Keratinocyte (primary cell): ENCODE data around the gene APH1B. TPM values are rescaled to one million over a fixed set of nuclear protein-coding genes. Genes with fewer than 3 reads are reported as not detected.

Experiments used
- DNase-seq: peaks from one replicate; pipeline ENCODE4 v3.0.0-alpha.2; 2011; ENCODE audit warnings: low read depth, missing footprints, low spot score
- FAIRE-seq: peaks from 2 replicates; lab custom pipeline; 2011; peaks lifted over from hg19 to GRCh38; lab: Jason Lieb, UNC
- H2AFZ ChIP-seq: 2 replicates; pipeline ENCODE4 v1.6.0; 2012; ENCODE audit warnings: low read length, control low read depth, inconsistent platforms; ENCODE audit not compliant: control insufficient read depth
- H3K27ac ChIP-seq: 2 replicates; pipeline ENCODE4 v1.5.1; 2011; ENCODE audit warnings: low read length; ENCODE audit not compliant: control insufficient read depth, insufficient read depth
- H3K27me3 ChIP-seq: 3 replicates; pipeline ENCODE4 v1.6.0; 2011; ENCODE audit warnings: low read length; ENCODE audit not compliant: control insufficient read depth, insufficient read depth; ENCODE audit errors: extremely low read depth
- H3K36me3 ChIP-seq, 2 experiments: 2 replicates in 1 of 2; 3 replicates in 1 of 2; pipeline ENCODE4 v1.5.1; 2011; ENCODE audit warnings: low read length in 2 of 2, mild to moderate bottlenecking in 1 of 2; ENCODE audit not compliant: control insufficient read depth in 2 of 2, insufficient read depth in 2 of 2; ENCODE audit errors: extremely low read depth in 1 of 2
- H3K4me1 ChIP-seq: 3 replicates; pipeline ENCODE4 v1.5.1; 2011; ENCODE audit warnings: low read length; ENCODE audit not compliant: control insufficient read depth, insufficient read depth; ENCODE audit errors: extremely low read depth
- H3K4me2 ChIP-seq: 3 replicates; pipeline ENCODE4 v1.6.0; 2011; ENCODE audit warnings: low read depth, low read length; ENCODE audit not compliant: control insufficient read depth, insufficient read depth; ENCODE audit errors: extremely low read depth
- H3K4me3 ChIP-seq, 3 experiments: fragments of 200-600 bp in 1 of 3; sonication (generic) in 1 of 3; 2 replicates in 2 of 3; 3 replicates in 1 of 3; pipeline ENCODE4 v1.5.1; 2011 to 2016; ENCODE audit warnings: low read length in 3 of 3, mild to moderate bottlenecking in 3 of 3, control low read depth in 2 of 3, inconsistent platforms in 1 of 3, low read depth in 1 of 3, mixed read lengths in 1 of 3, mixed run types in 1 of 3, moderate library complexity in 1 of 3; ENCODE audit not compliant: control insufficient read depth in 2 of 3, insufficient read depth in 2 of 3; ENCODE audit errors: extremely low read depth in 1 of 3
- H3K79me2 ChIP-seq: 2 replicates; pipeline ENCODE4 v1.6.0; 2012; ENCODE audit warnings: low read length; ENCODE audit not compliant: control insufficient read depth, insufficient read depth
- H3K9ac ChIP-seq: 3 replicates; pipeline ENCODE4 v1.6.0; 2011; ENCODE audit warnings: low read length; ENCODE audit not compliant: control insufficient read depth, insufficient read depth; ENCODE audit errors: extremely low read depth
- H3K9me1 ChIP-seq: 3 replicates; pipeline ENCODE4 v1.6.0; 2011; ENCODE audit warnings: low read length; ENCODE audit not compliant: control insufficient read depth, insufficient read depth; ENCODE audit errors: extremely low read depth
- H3K9me3 ChIP-seq: 2 replicates; pipeline ENCODE4 v1.5.1; 2012; ENCODE audit warnings: low read depth, low read length; ENCODE audit not compliant: control insufficient read depth
- H4K20me1 ChIP-seq: 3 replicates; pipeline ENCODE4 v1.6.0; 2011; ENCODE audit warnings: low read length; ENCODE audit not compliant: control insufficient read depth, insufficient read depth; ENCODE audit errors: extremely low read depth
- EZH2 ChIP-seq: IDR thresholded peaks from one replicate; pipeline ENCODE4 v1.6.1; 2012; ENCODE audit warnings: inconsistent platforms, mild to moderate bottlenecking, low read length, moderate library complexity
- dilution Hi-C: fragments of 300-500 bp; cut with MboI; formaldehyde crosslinking; loops from one replicate; pipeline ENCODE4 v1.7.0; 2020; ENCODE audit warnings: low sequenced_read_pairs; ENCODE audit not compliant: extremely low pct_ligation_motif_present
- polyA plus RNA-seq, 5 experiments: library from polyadenylated mRNA; depleted of rRNA in 3 of 5; stranded (reverse) in 3 of 5; stranded (forward) in 1 of 5; unstranded in 1 of 5; fragments of >200 nt; gene quantifications; 1 replicate in 1 of 5; 2 replicates in 3 of 5; 3 replicates in 1 of 5; pipeline versions ENCODE4 v1.2.1 to v1.2.3, GENCODE V29; 2011 to 2012; ENCODE audit warnings: missing spikeins in 2 of 5, low read depth in 1 of 5, low replicate concordance in 1 of 5
- TF ChIP-seq, protein P1 (sequence below), 3 experiments: IDR thresholded peaks in 1 of 3; conservative IDR thresholded peaks in 1 of 3; optimal IDR thresholded peaks in 1 of 3; 2 replicates in 2 of 3; 3 replicates in 1 of 3; pipeline versions ENCODE3 to v1.5.1; 2011; ENCODE audit warnings: low read length in 3 of 3, mild to moderate bottlenecking in 3 of 3, moderate library complexity in 2 of 3, control low read depth in 1 of 3, inconsistent platforms in 1 of 3; ENCODE audit not compliant: insufficient read depth in 2 of 3; ENCODE audit errors: extremely low read depth in 1 of 3

Gene APH1B
- polyA plus RNA-seq, 1 donor (not counting 4 experiments of a cell fraction or from before 2014, with no cell fraction given), result 7.0 TPM

DNA sequence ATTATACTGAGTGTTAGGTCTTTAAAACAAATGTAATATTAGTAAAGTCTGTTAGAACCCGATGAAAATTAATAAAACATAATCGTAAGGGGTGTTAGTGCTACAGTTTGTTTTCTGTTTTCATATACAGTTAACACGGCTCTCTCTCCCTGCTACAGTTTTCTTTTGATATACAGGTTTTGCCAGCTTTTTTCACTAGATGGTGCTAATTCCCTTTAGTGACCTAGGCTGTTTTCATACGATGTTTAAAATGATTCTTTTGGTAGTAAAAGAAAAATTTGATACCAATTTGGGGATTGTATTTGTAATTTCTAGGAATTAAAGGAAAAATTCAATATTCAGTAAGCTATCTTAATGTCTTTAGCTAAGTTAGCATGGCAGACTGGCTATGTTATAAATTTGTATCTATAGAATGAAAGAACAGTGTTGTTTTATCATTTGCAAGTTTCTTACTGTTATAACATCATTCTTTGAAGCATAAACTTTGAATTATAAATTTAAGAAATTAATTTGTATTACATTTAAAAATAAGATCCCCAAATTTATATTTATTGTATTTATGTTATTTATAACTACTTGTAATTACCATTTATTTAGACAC, 11.5 kb downstream of the APH1B start:
- Histone ChIP-seq H3K9me3 (no peaks in the 10 kb centered on the region), H3K4me2 (no peak overlapping the region), H3K27me3 (no peaks in the 10 kb centered on the region), H3K4me3 (no peak overlapping the region), H3K9ac (no peak overlapping the region), H2AFZ (no peak overlapping the region), H3K9me1 (no peaks in the 10 kb centered on the region), H3K79me2 (no peaks in the 10 kb centered on the region), H3K27ac (no peak overlapping the region), H3K4me1 (peaks cover 8% of the 10 kb centered on the region), H4K20me1 (no peaks in the 10 kb centered on the region), H3K36me3 (peaks cover 0 to 9% of the 10 kb centered on the region in 2 experiments)
- TF ChIP-seq, protein P1, sequence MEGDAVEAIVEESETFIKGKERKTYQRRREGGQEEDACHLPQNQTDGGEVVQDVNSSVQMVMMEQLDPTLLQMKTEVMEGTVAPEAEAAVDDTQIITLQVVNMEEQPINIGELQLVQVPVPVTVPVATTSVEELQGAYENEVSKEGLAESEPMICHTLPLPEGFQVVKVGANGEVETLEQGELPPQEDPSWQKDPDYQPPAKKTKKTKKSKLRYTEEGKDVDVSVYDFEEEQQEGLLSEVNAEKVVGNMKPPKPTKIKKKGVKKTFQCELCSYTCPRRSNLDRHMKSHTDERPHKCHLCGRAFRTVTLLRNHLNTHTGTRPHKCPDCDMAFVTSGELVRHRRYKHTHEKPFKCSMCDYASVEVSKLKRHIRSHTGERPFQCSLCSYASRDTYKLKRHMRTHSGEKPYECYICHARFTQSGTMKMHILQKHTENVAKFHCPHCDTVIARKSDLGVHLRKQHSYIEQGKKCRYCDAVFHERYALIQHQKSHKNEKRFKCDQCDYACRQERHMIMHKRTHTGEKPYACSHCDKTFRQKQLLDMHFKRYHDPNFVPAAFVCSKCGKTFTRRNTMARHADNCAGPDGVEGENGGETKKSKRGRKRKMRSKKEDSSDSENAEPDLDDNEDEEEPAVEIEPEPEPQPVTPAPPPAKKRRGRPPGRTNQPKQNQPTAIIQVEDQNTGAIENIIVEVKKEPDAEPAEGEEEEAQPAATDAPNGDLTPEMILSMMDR (optimal IDR thresholded peaks at IDR 0.05 in 1 of 3, IDR thresholded peaks at IDR 0.05 in 1 of 3, conservative IDR thresholded peaks at IDR 0.05 in 1 of 3; ENCODE audit: extremely low read depth in 1 of 3, insufficient read depth in 2 of 3, low read length in 3 of 3), result peak in 2 of 3 experiments; percentile 48 to 67
- no peak for TF ChIP-seq EZH2
- DNase-seq (no peak), FAIRE-seq (peak; percentile 13)
- dilution Hi-C loops, result no loop called here

DNA sequence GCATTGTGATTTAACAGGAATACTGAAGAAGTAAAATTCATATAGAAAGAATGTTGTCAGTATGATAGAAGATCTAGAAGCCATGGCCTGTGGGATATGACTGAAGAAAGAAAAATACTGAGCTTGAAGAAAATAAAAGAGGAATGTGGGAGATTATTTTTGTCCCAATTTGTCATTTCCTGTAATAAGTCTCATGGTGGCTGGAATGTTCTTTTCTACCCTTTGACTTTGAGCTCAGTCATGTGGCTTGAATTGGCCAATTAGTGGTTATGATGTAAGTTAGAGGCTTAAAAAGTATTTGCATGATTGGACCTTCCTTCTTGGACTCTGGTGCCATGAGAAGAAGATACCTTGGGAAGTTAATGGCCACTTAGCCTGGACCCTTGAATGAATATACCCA, 14.1 kb downstream of the APH1B start:
- no peaks in the 10 kb centered on the region for H3K27me3 ChIP-seq
- no peak overlapping the region for H3K9ac ChIP-seq
- peaks cover 8% of the 10 kb centered on the region for H3K4me1 ChIP-seq
- no peaks in the 10 kb centered on the region for H3K9me1 ChIP-seq
- H2AFZ ChIP-seq, result peak overlapping the region; percentile 36
- dilution Hi-C loops, result no loop called here
- DNase-seq, result no peak
- no peak overlapping the region for H3K27ac ChIP-seq
- no peaks in the 10 kb centered on the region for H3K79me2 ChIP-seq
- TF ChIP-seq EZH2, result no peak
- TF ChIP-seq, protein P1 (optimal IDR thresholded peaks at IDR 0.05 in 1 of 3, IDR thresholded peaks at IDR 0.05 in 1 of 3, conservative IDR thresholded peaks at IDR 0.05 in 1 of 3; ENCODE audit: extremely low read depth in 1 of 3, insufficient read depth in 2 of 3, low read length in 3 of 3), result no peak
- H3K36me3 ChIP-seq, result peaks cover 0 to 6% of the 10 kb centered on the region in 2 experiments
- H3K9me3 ChIP-seq, result no peaks in the 10 kb centered on the region
- H3K4me2 ChIP-seq, result peak overlapping the region; percentile 1
- FAIRE-seq, result no peak
- no peak overlapping the region for H3K4me3 ChIP-seq
- H4K20me1 ChIP-seq, result no peaks in the 10 kb centered on the region
